KG1 (cell line): ENCODE measurements around the gene MVB12A.
A peak's percentile ranks its signal among the peaks of the same experiment; 100 is the strongest.

Experiments used
- DNase-seq: peaks from one replicate; lab custom pipeline; 2025; lab: John Stamatoyannopoulos, UW

The MVB12A gene

GRCh38 chr19:17419621-17420474, at the start of gene MVB12A:
MVB12A (plus strand) TSS chr19:17420047; CDS start chr19:17420136, 89 bp downstream.
- peak; percentile 94 for DNase-seq

GRCh38 chr19:17376935-17377600, 42.8 kb upstream of the MVB12A start, which contains the start of gene PLVAP:
PLVAP (minus strand) TSS chr19:17377342; CDS start chr19:17377288, 54 bp downstream.
- DNase-seq = no peak

GRCh38 chr19:17378271-17378670, 41.6 kb upstream of the MVB12A start:
- DNase-seq = no peak

- no peak for DNase-seq
Observed at GRCh38 chr19:17379221-17379631, 40.6 kb upstream of the MVB12A start.

GRCh38 chr19:17380426-17381138, 39.3 kb upstream of the MVB12A start:
- no peak for DNase-seq

GRCh38 chr19:17385878-17386611, 33.8 kb upstream of the MVB12A start:
- DNase-seq = peak; percentile 21

- DNase-seq = no peak
Observed at GRCh38 chr19:17389288-17389687, 30.6 kb upstream of the MVB12A start.

- DNase-seq = no peak
Observed at GRCh38 chr19:17389957-17390664, 29.7 kb upstream of the MVB12A start.

GRCh38 chr19:17390665-17391370, 29.0 kb upstream of the MVB12A start:
- peak; percentile 82 for DNase-seq

- DNase-seq = no peak
Observed at GRCh38 chr19:17391371-17392151, 28.3 kb upstream of the MVB12A start.

- no peak for DNase-seq
Observed at GRCh38 chr19:17393002-17393401, 26.8 kb upstream of the MVB12A start.

- no peak for DNase-seq
Observed at GRCh38 chr19:17393914-17394313, 25.9 kb upstream of the MVB12A start, which contains the start of gene CCDC194. CCDC194 (minus strand) TSS chr19:17394196; CDS start chr19:17394158, 38 bp downstream.

GRCh38 chr19:17394891-17395415, 24.9 kb upstream of the MVB12A start:
- no peak for DNase-seq

- no peak for DNase-seq
Observed at GRCh38 chr19:17398902-17399527, 20.8 kb upstream of the MVB12A start.

GRCh38 chr19:17401628-17402027, 18.2 kb upstream of the MVB12A start:
- no peak for DNase-seq

- no peak for DNase-seq
Observed at GRCh38 chr19:17402982-17403855, 16.6 kb upstream of the MVB12A start.

GRCh38 chr19:17404015-17404414, 15.8 kb upstream of the MVB12A start:
- DNase-seq = no peak
